Measurements from ENCODE around the gene INTS7.

Gene INTS7

GRCh38 chr1:211910913-211911485, 124.4 kb downstream of the INTS7 start:
- DNase-seq (ENCODE audit: low read depth in 1 of 2, low spot score in 1 of 2): no peak

- no peak for DNase-seq (ENCODE audit: low read depth in 1 of 2, low spot score in 1 of 2)
Observed at GRCh38 chr1:211910113-211910884, 125.1 kb downstream of the INTS7 start.

- DNase-seq (ENCODE audit: low read depth in 1 of 2, low spot score in 1 of 2): no peak
Observed at GRCh38 chr1:211909395-211909794, 126.0 kb downstream of the INTS7 start.

GRCh38 chr1:211908951-211909350, 126.4 kb downstream of the INTS7 start:
- DNase-seq (ENCODE audit: low read depth in 1 of 2, low spot score in 1 of 2): no peak

GRCh38 chr1:211908453-211908852, 126.9 kb downstream of the INTS7 start:
- DNase-seq (ENCODE audit: low read depth in 1 of 2, low spot score in 1 of 2): no peak

- DNase-seq (ENCODE audit: low read depth in 1 of 2, low spot score in 1 of 2): no peak
Observed at GRCh38 chr1:211903490-211904245, 131.7 kb downstream of the INTS7 start.

- DNase-seq (ENCODE audit: low read depth in 1 of 2, low spot score in 1 of 2): no peak
Observed at GRCh38 chr1:211902624-211903291, 132.6 kb downstream of the INTS7 start.

GRCh38 chr1:211901945-211902344, 133.4 kb downstream of the INTS7 start:
- no peak for DNase-seq (ENCODE audit: low read depth in 1 of 2, low spot score in 1 of 2)

GRCh38 chr1:211900441-211900840, 134.9 kb downstream of the INTS7 start:
- no peak for DNase-seq (ENCODE audit: low read depth in 1 of 2, low spot score in 1 of 2)

GRCh38 chr1:211896958-211897357, 138.4 kb downstream of the INTS7 start:
- DNase-seq (ENCODE audit: low read depth in 1 of 2, low spot score in 1 of 2): no peak

GRCh38 chr1:211895126-211895759, 140.1 kb downstream of the INTS7 start:
- no peak for DNase-seq (ENCODE audit: low read depth in 1 of 2, low spot score in 1 of 2)

- DNase-seq (ENCODE audit: low read depth in 1 of 2, low spot score in 1 of 2): no peak
Observed at GRCh38 chr1:211894312-211894711, 141.0 kb downstream of the INTS7 start.

- no peak for DNase-seq (ENCODE audit: low read depth in 1 of 2, low spot score in 1 of 2)
Observed at GRCh38 chr1:211893260-211893659, 142.1 kb downstream of the INTS7 start.

- DNase-seq (ENCODE audit: low read depth in 1 of 2, low spot score in 1 of 2): no peak
Observed at GRCh38 chr1:211892577-211892976, 142.8 kb downstream of the INTS7 start.

GRCh38 chr1:211891708-211892107, 143.6 kb downstream of the INTS7 start:
- DNase-seq (ENCODE audit: low read depth in 1 of 2, low spot score in 1 of 2): no peak
